DOHH2 (cell line): Measurements from ENCODE around the gene DNAJC21.

Experiments used
- CTCF ChIP-seq: fragments of 200-600 bp; sonication (generic); IDR thresholded peaks from one replicate; pipeline ENCODE4 v1.5.1; 2014; ENCODE audit warnings: antibody characterized with exemption, mild to moderate bottlenecking, low read depth, low read length; ENCODE audit not compliant: poor library complexity, severe bottlenecking
- EZH2phosphoT487 ChIP-seq: fragments of 200-600 bp; sonication (generic); IDR thresholded peaks from 2 replicates; pipeline ENCODE4 v1.6.1; 2017; ENCODE audit warnings: borderline replicate concordance, mild to moderate bottlenecking, antibody characterized with exemption, low read length, moderate library complexity, mixed read lengths

- no peak for TF ChIP-seq CTCF
- no peak for TF ChIP-seq EZH2phosphoT487
Measured at GRCh38 chr5:35004200-35004599, 74.8 kb downstream of the DNAJC21 start.
